NCI-H345 treated with DMSO at 0.1 percent for 48 hours (cell line): ENCODE results near the gene DBNDD2.

Source experiments
- DNase-seq: peaks from one replicate; lab custom pipeline; 2025; ENCODE audit not compliant: unreplicated experiment; lab: John Stamatoyannopoulos, UW

The DBNDD2 gene

DNA sequence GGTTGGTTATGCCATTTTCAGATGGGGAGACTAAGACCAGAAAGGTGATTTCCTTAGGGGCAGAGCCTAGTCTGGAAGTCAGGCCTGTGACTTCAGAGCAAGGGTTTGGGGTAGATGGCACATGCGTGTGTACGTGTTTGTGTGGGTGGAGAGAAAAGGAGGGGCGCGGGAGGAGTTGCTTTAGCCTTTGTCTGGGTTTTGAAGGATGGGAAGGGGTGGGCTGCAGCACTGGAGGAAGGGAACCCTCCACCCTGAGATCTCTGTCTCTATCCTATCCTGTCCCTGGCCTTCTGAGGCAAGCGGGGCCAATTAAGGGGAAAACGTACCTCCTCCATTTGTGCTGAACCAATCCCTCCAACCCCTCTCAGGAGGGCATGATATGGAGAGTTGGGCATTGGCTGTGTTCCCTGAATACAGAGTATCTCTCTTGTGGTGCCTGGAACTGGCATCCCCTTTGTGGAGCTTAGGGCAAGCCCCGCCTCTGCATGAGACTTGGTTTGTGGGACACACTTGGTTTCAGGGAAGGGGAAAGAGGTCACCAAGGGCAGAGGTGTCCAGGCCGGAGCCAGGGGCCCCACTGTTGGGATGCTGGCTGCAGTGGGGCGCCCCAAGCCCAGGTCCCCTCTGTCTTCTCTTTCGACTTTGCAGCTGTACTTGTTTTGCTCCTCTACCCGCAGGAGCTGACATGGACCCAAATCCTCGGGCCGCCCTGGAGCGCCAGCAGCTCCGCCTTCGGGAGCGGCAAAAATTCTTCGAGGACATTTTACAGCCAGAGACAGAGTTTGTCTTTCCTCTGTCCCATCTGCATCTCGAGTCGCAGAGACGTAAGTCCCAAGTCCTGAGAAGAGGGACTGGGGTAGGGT lies at the start of gene DBNDD2:
TSS of gene DBNDD2 (plus strand) at position 507 of the 863 bp plus-strand sequence. CDS start at position 686, 179 bp downstream.
- DNase-seq, result no peak

DNA sequence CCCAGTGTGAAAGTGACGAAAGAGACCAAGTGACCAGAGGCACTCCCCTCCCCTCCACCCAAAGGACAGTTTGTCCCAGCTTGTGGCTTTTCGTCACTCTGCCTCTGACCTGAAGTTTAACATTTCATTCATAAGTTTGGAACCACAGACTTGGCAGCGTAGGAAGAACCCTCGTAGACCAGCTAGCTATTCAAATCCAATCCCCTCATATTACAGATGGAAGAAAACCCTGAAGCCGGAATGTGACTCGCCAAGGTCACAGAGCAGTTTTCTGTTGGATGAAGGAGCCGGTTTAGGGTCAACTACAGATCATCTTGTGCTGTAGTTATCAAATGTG lies 49.1 kb upstream of the DBNDD2 start:
- DNase-seq, result no peak

GRCh38 chr20:45359406-45360148 lies 48.5 kb upstream of the DBNDD2 start:
- no peak for DNase-seq

DNA sequence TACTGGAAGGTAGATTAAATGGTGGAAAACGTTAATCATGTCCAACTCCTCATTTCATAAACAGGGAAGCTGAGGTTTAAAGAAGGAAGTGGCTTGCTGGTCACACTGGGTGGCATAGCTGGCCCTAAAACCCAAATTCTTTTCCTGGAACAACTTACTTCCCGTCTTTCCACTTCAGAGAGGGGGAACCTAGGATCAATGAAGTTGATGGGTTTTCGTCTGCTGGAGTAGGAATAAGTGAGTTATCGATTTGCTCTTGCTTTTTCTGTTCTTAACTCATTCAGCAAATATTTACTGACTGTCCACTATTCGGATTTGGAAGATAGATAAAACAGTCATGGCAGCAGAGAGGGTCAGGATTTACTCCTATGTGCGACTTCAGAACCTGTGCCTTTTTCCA lies 46.3 kb upstream of the DBNDD2 start:
- DNase-seq, result no peak

GRCh38 chr20:45362804-45363610 lies 45.1 kb upstream of the DBNDD2 start, which contains the start of gene SYS1:
SYS1 (plus strand) TSS chr20:45363156; CDS start chr20:45363532, 376 bp downstream.
- DNase-seq, result peak; percentile 99

DNA sequence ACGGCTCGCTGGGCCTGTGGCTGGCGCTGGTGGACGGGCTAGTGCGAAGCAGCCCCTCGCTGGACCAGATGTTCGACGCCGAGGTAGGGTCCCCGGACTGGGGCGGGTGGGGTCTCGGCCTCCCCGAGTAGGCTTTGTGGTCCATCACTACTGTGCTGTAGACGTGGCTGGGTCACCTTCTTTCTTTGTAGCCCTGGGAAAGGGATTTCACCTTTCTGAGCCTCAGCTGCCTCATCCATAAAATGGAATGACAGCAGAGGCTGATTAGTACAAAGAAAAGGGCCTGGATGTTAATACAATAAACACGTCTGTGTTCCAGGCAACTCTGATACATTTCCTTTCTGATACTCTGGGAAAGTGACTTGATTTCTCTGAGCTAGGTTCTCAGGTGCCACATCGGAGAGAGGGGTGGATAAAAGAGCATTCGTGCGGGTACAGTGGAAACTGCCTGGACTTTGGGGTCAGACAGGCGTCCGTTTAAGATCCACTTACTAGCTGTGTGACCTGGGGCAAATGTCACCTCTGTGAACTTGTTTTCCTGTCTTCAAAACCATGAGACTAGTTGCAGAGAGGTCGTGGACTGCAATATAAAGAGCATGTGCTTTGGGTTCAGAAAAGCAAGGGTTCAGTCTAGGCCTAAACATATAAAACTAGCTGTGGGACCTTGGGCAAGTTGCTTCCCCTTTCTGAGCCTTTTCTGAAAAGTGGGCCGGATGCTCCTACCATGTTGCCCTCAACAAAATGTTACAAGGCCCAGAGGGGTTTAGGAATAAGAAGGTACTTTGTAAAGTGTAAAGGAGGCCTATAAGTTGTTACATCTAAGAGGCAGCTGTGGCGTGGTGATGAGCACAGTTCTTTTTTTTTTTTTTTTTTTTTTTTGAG lies 44.2 kb upstream of the DBNDD2 start:
- DNase-seq, result no peak

DNA sequence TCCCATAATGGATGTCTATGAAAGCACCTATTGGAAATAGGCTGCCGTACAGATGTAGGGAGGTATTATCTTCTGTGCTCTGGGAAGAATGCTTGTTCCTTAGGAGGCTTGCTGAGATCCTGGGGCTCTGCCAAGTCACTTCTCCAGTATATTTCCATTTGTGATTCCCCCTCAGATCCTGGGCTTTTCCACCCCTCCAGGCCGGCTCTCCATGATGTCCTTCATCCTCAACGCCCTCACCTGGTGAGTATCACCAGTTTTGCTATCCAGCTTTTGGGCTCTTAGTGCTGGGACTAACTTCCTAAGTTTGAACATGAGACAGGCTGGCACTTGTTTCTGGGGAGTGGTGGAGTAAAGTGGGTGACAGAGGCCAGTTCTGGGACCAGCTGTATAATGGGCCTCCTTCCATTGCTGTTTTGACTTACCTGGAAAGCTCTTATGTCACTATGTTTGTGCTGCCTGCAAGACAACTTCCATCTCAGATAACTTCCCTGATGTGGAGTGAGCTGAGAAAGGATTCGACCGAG lies 42.6 kb upstream of the DBNDD2 start:
- DNase-seq, result no peak

- no peak for DNase-seq
Measured at GRCh38 chr20:45366192-45366591, 41.9 kb upstream of the DBNDD2 start.

- no peak for DNase-seq
Measured at GRCh38 chr20:45366631-45367030, 41.5 kb upstream of the DBNDD2 start.

DNA sequence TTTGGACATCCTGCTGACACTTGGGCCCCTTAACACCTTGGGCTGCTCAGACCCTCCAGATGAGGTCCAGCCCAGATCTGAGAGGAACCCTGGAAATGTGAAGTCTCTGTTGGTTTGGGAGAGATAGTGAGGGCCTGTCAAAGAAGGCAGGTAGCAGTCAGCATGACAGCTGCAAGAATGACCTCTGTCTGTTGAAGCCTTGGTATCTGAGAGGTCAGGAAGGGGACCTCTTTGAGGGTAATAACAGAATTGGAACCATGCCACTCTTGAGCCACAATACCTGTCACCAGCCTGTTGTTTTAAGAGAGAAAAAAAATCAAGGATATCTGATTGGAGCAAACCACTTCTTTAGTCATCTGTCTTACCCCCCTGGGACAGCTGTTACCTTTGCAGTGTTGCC lies 41.0 kb upstream of the DBNDD2 start:
- DNase-seq, result no peak

DNA sequence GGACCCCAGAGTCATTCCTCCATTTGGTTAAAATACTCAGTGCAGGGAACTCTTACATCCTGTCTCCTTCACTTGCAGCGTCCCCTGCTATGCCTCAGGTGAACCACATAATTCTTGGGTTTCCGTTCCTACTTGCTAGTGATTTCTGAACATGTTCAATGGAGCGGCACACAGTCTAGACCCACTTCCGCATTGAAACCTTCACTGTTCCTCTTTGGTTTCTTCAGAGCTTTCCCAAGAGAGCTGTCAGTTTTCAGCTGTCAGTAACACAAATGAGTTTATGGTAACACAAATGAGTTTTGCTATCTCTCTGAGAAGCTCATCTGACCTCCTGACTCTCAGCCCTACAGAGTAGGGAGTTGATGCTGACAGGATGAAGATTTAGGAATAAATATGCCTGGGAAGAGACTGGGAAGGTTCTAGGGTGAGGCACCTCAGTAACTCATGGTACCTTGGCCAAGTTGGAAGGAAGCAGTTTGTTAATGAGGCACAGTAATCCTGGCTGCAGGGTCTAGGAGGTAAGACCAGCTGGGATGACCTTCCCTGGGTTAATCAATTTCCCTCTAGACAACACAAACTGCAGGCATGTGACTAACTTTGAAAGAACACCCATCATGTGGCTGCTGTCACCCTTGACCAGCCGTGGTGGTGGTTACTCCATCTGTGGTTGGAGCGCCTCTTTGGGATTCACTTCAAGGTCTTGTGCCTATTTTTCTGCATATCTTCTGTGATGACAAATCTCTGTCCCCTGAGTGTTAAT lies 39.7 kb upstream of the DBNDD2 start:
- DNase-seq, result no peak

DNA sequence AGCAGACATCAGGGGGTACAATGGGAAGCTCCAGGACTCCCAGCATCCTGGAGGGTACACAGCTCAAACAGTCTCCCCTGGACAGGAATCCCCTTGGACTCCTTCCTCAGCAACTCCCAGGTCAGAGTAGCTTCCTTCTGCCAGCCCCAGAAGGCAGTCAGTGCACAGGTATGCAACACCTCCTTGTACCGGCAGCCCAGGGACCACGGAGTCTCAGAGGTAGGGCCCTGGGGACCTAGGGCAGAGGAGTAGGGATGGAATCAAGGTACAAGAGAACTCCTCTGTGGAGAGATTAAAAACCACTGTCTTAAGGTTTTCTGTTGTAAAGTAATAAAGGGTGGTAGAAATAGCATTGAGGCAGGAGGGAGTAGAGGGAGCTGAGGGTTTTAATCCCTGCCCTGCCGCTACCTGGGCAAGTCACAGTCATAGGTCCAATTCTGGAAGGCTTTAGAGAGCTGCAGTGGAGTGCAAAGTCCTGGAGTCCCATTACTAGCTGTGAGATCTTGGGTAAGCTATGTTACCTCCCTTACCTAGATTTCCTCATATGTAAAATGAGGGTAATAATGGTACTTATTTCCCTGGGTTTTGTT lies 37.4 kb upstream of the DBNDD2 start:
- DNase-seq, result no peak

DNA sequence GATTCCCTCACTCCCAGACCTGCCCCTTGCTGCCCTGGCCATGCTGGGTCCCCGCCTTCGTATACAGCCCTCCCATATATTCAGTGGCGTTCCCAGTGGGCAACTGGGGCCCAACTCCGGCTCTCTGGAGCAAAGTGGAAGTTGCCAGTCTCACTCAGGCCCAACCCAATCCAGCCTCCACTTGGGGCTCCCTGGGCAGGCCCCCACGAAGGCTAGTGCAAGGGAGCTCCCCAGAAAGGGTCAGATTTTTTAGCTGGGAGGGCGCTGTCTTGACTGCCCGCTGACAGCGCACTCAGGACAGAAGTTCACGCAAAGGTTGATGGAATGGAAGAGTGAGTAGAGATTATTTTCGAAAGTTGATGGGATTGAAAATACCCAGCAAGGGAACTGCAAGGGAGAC lies 35.8 kb upstream of the DBNDD2 start:
- DNase-seq, result no peak

DNA sequence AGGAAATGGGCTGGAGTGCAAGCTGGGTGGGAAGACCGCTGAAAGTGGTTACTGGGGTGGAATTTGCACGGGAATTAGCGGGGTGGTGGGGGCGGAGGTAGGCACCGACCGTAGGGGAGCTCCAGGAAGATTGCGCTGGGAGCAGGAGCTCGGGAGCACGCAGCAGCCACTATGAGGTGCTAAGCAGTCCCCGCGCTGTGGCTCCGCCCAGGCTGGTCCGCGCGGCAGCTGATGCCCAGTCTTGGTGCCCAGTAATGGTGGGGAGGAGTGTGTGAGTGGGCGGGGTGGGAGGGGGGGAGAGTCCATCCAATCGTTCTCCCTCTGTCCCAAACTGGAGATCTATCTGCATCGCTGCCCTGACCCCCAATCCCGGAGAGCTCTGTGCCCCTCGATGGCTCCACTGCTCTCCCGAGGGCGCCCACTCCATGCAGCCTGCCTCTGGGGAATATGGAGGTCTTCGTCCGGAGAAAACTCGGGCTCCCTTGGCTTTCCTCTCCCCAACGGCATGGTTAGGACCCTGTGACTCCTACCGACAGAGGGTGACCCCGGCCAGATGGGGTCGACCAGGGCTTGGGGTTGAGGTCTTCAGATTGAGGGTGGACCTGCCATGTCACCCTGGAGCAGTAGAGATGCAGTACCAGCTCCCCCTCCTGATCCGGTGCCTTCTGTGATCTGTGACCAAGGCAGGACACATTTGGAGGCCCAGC lies 35.3 kb upstream of the DBNDD2 start:
- no peak for DNase-seq

DNA sequence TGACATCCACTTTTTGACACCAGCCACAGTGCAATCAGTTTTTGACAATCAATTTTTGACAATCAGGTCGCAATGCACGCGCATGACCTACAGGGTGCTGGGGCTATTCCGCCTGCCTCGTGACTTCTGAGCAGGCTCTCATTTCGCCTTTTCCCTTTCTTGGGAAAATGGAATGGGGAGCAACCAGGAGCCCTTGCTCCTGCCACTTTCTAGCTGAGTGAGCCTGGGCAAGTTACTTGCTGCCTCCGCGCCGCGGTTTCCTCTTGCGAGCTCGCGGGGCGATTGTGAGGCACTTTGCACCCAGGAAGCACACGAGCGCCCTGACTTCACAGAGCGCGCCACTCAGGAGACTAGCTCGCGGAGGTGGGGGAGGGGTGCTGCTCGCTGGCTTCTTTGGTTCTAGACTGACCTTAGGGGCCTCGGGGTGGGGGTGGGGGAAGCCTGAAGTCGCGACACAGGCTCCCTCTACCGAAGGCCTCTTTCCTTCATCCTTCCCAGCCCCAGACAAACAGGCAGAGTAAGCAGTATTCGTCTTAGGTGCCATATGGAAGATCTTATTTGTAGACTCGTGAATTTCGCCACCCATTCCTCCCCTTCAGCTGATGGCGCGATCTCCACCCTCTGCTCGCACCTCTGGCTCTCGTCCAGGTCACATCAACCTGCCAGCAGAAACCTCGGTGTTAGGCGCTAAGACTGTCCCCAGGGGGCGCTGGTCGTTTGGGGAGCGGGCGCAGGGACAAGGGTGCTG lies 34.6 kb upstream of the DBNDD2 start:
- DNase-seq, result peak; percentile 83

DNA sequence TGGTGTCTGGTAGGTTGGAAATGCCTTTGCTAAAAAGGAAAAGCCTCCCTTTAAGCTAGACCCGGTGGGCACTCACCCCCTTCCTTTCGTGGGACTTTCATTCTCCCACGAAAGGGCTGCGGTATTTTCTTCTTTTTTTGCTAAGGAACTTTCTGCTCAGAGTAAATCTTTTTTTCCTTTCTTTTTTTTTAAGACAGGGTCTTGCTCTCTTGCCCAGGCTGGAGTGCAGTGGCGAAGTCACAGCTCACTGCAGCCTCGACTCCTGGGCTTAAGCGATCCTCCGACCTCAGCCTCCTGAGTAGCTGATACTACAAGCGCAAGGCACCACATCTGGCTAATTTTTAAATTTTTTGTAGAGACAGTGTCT lies 34.0 kb upstream of the DBNDD2 start:
- no peak for DNase-seq

DNA sequence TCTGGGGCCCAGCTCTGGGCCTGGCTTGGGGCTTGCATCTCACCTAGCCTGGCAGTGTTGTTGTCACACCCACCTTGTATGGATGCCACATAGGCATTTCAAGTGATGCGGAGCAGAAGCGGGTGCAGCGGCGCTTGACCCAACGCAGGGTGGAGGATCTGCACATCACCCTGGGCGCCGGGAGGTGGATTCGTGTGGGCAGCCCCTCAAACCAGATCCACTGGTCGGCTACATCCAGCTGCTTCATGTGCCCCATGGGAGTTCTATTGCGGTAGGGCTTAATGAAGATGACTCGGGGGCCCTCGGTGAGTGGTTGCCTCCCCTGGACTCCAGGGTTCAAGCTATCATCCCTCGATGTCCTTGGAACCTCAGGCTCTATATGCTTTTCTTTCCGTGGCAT lies 33.1 kb upstream of the DBNDD2 start:
- DNase-seq, result no peak

DNA sequence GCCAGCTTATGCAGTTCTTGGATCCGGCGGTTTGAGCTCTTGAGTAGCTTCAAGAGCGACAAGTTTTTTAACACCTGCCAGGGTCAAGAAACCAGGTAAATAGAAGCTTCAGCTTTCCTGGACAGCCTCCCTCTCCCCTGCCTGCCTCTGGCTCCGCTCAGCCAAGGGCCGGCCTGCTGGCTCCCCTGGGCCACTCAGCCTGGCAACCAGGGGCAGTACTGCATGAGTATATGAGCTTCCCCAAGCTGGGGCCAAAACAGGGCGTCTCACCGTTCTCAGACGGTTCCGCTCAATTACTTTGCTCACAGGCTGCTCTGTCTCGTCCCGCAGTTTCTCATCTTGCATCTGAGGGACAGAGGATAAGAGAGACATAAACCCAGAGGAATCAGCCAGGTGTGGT lies 30.8 kb upstream of the DBNDD2 start:
- DNase-seq, result no peak
